HepG2 (cell line): ENCODE measurements around the gene C1orf35. TPM values are rescaled to one million over a fixed set of nuclear protein-coding genes. Genes with fewer than 3 reads are reported as not detected.

Experiments
- ATAC-seq: fragments of 200-7000 bp; cut with Tn5 transposase; 3 replicates; pipeline ENCODE4 v1.9.1; 2020; ENCODE audit warnings: mild to moderate bottlenecking, moderate library complexity
- BruUV-seq: library from RNA; stranded (reverse); fragments of 400-500 nt; replicated peaks from 2 replicates; lab custom pipeline; 2021; lab: Mats Ljungman, UMichigan
- CTCF ChIA-PET: fragments of 300-600 bp; formaldehyde crosslinking; extraction: SDS; loops from one replicate; lab custom pipeline; 2021; ENCODE audit warnings: low total read pairs, inconsistent platforms, low intra/inter-chr PET ratio; lab: Yijun Ruan, JAX
- POLR2A ChIA-PET: fragments of 350-600 bp; sonication (Branson Sonifier 250); formaldehyde crosslinking; loops from one replicate; lab custom pipeline; 2020; ENCODE audit warnings: antibody characterized with exemption, inconsistent platforms; lab: Yijun Ruan, JAX
- DNase-seq: peaks from one replicate; pipeline ENCODE4 v3.0.0-alpha.2; 2015; ENCODE audit warnings: low spot score
- FAIRE-seq: peaks from 3 replicates; lab custom pipeline; 2011; peaks lifted over from hg19 to GRCh38; lab: Jason Lieb, UNC
- H2AFZ ChIP-seq: one replicate; pipeline ENCODE4 v1.6.1; 2011; ENCODE audit warnings: low read length, inconsistent platforms
- H3K27ac ChIP-seq: fragments of 300-600 bp; 3 replicates; pipeline ENCODE4 v1.8.0; 2011; ENCODE audit warnings: mixed run types, mild to moderate bottlenecking, mixed read lengths, low read length, inconsistent platforms; ENCODE audit not compliant: insufficient read depth; ENCODE audit errors: extremely low read length
- H3K27me3 ChIP-seq, 2 experiments: fragments of 200-600 bp in 1 of 2; 2 replicates in 1 of 2; 3 replicates in 1 of 2; pipeline versions ENCODE4 v1.6.0 to v1.8.0; 2011; ENCODE audit warnings: low read length in 2 of 2, mild to moderate bottlenecking in 2 of 2, moderate library complexity in 2 of 2, inconsistent platforms in 1 of 2; ENCODE audit not compliant: insufficient read depth in 2 of 2, control insufficient read depth in 1 of 2
- H3K36me3 ChIP-seq, 2 experiments: fragments of 200-600 bp in 1 of 2; replicated peaks in 1 of 2; 2 replicates in 1 of 2; 3 replicates in 1 of 2; pipeline versions ENCODE4 v1.5.1 to v1.8.0; 2011; ENCODE audit warnings: low read length in 2 of 2, inconsistent platforms in 1 of 2; ENCODE audit not compliant: insufficient read depth in 2 of 2, control insufficient read depth in 1 of 2
- H3K4me1 ChIP-seq: 2 replicates; pipeline ENCODE4 v1.5.1; 2012; ENCODE audit warnings: low read length, inconsistent platforms; ENCODE audit not compliant: insufficient read depth
- H3K4me2 ChIP-seq: 2 replicates; pipeline ENCODE4 v1.6.0; 2011; ENCODE audit warnings: low read depth, low read length, inconsistent platforms
- H3K4me3 ChIP-seq, 3 experiments: fragments of 200-600 bp in 1 of 3; sonication (generic), shearing (Covaris generic) in 1 of 3; replicated peaks in 1 of 3; 2 replicates each; pipeline ENCODE4 v1.5.1; 2011 to 2016; ENCODE audit warnings: low read length in 3 of 3, inconsistent platforms in 2 of 3, low read depth in 2 of 3, mild to moderate bottlenecking in 2 of 3, control low read depth in 1 of 3, mixed read lengths in 1 of 3; ENCODE audit not compliant: insufficient read depth in 1 of 3
- H3K79me2 ChIP-seq: one replicate; pipeline ENCODE4 v1.6.1; 2011; ENCODE audit warnings: low read length, inconsistent platforms; ENCODE audit not compliant: insufficient read depth
- H3K9ac ChIP-seq: 2 replicates; pipeline ENCODE4 v1.6.0; 2011; ENCODE audit warnings: mild to moderate bottlenecking, low read depth, low read length, inconsistent platforms; ENCODE audit not compliant: insufficient read depth
- H3K9me3 ChIP-seq: 2 replicates; pipeline ENCODE4 v1.5.1; 2012; ENCODE audit warnings: mild to moderate bottlenecking, low read length
- H4K20me1 ChIP-seq: 2 replicates; pipeline ENCODE4 v1.6.0; 2011; ENCODE audit warnings: inconsistent platforms, mild to moderate bottlenecking, low read length, moderate library complexity; ENCODE audit not compliant: insufficient read depth
- ZBTB33 ChIP-seq: sonication (generic); formaldehyde crosslinking; IDR thresholded peaks from 2 replicates; pipeline ENCODE4 v1.4.0; 2020; ENCODE audit warnings: missing genetic modification reagents
- ZNF687 ChIP-seq: sonication (generic); formaldehyde crosslinking; IDR thresholded peaks from 2 replicates; pipeline ENCODE4 v1.5.1; 2020; ENCODE audit warnings: mild to moderate bottlenecking, missing genetic modification reagents, moderate library complexity
- WGBS: methylation state at CpG from one replicate; pipeline ENCODE4 v1.1.6; 2017; ENCODE audit warnings: low lambda C conversion rate; 5-methylcytosine and 5-hydroxymethylcytosine counted together
- in situ Hi-C: cut with HindIII; loops from 2 replicates; pipeline ENCODE4 v1.10.0; 2017; ENCODE audit warnings: low pct_unique_long_range_greater_than_20kb; ENCODE audit not compliant: extremely low pct_ligation_motif_present
- intact Hi-C: fragments of 100-400 bp; cut with micrococcal nuclease; formaldehyde crosslinking; loops from one replicate; pipeline ENCODE4 v1.10.0; 2022; ENCODE audit not compliant: unreplicated experiment
- polyA plus RNA-seq, 8 experiments: library from polyadenylated mRNA; depleted of rRNA in 3 of 8; stranded (reverse) in 7 of 8; unstranded in 1 of 8; fragments of >200 nt; fragmentation: Illumina TruSeq in 4 of 8; extraction: Trizol in 4 of 8; gene quantifications; 2 replicates each; pipeline versions ENCODE4 v1.2.1 to v1.2.3, GENCODE V29; 2011 to 2016; ENCODE audit warnings: low read depth in 4 of 8, missing spikeins in 1 of 8, mixed read lengths in 1 of 8; ENCODE audit not compliant: insufficient read depth in 1 of 8
- total RNA-seq, 5 experiments: library from RNA; depleted of rRNA; stranded (reverse); fragments of >200 nt; fragmentation: Illumina TruSeq; extraction: Trizol; gene quantifications; 2 replicates each; pipeline ENCODE4 v1.2.3, GENCODE V29; 2016; ENCODE audit warnings: low read depth in 1 of 5

C1orf35 gene
- total and polyA plus RNA-seq, 2 of the 13 experiments (the other 11 are each of a cell fraction or from before 2014, with no cell fraction given): 8.1 to 19.3 TPM

DNA sequence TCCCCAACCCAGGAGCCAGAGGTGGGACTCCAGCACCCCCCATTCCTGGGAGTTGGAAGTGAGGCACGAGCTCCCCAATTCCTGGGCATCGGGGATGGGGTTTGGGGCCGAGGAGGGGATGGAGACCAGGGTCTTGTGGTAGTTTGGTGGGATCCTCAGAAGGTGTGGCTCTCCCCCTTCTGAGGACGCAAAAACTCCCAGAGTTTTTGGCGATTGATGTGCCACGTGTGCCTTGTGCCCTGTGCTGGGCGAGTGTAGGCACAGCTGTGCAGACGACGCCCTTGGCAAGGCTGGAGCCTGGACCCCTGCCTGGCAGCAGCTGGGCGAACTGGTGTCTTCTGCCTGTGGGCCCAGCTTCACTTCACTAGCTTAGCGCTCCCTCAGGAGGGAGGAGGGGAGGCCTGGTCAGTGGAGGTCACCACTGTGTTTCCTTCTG is 39.6 kb upstream of the C1orf35 start:
- in situ Hi-C loops (no loop called here), intact Hi-C loops (no loop called here)
- H3K27me3 ChIP-seq: no peaks in the 10 kb centered on the region; a peak in 1 of 5 replicates
- no peak overlapping the region for H2AFZ ChIP-seq
- peaks cover 23% of the 10 kb centered on the region; the same call in 1 of the 2 replicates for H4K20me1 ChIP-seq
- H3K4me2 ChIP-seq: peak overlapping the region; percentile 95
- ATAC-seq: no peak
- peak overlapping the region in 1 of 3 experiments; percentile 98; a peak in 2 of 6 replicates for H3K4me3 ChIP-seq
- no peak for DNase-seq
- peaks cover 4 to 16% of the 10 kb centered on the region in 2 experiments; a peak in 4 of 5 replicates for H3K36me3 ChIP-seq
- H3K79me2 ChIP-seq: peaks cover 59% of the 10 kb centered on the region
- POLR2A ChIA-PET: interaction anchor here (1.4 kb wide), 1 partner anchor 23 kb away, joined by 4 read pairs; the partner anchor contains the start of gene IBA57
- no TSS peak for BruUV-seq
- H3K9me3 ChIP-seq: no peaks in the 10 kb centered on the region
- no peak overlapping the region for H3K27ac ChIP-seq
- 80% methylated on average over 1 of the region's 11 CpGs for WGBS
- H3K9ac ChIP-seq: no peak overlapping the region
- TF ChIP-seq ZNF687 (no peak), ZBTB33 (CRISPR knock-in tag) (0 out of 2 replicates have a peak, but pooled peaks have one; percentile 10)
- CTCF ChIA-PET: no interaction called here
- H3K4me1 ChIP-seq: peaks cover 42% of the 10 kb centered on the region
- no peak for FAIRE-seq
